ENCODE measurements around the gene ASB2. TPM values are rescaled to one million over a fixed set of nuclear protein-coding genes. Genes with fewer than 3 reads are reported as not detected.

The ASB2 gene
- total and polyA plus RNA-seq, 2 donors (not counting 1 experiment from before 2014, with no cell fraction given) = 0.99 to 1.5 TPM

DNA sequence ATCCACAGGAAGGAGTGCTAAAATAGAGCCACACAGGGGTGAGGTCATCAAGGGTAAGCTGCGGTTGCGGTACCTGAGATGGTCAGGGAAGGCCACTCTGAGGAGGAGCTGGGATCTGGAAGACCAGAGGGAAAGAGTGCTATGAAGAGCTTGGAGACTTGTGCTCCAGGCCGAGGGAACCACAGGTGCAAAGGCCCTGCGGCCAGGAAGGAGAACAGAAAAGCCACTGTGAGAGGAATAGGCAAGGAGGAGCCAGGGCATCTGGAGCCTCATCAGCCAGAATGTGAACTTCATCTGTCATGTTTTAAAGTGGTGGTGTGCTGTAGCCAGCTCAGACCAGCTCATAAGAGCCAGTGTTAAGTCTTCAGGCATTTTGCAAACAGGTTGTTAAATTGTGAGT is 15.3 kb upstream of the ASB2 start:
- no peak overlapping the region for H3K4me2 ChIP-seq (ENCODE audit: extremely low read depth, insufficient read depth, low read length)
- H3K9ac ChIP-seq (ENCODE audit: insufficient read depth, low read length) = no peak overlapping the region
- no peaks in the 10 kb centered on the region for H3K36me3 ChIP-seq (ENCODE audit: control insufficient read depth, insufficient read depth, low read length)
- no peaks in the 10 kb centered on the region for H3K79me2 ChIP-seq (ENCODE audit: control insufficient read depth, insufficient read depth, low read length)
- H3K9me3 ChIP-seq (ENCODE audit: control insufficient read depth, insufficient read depth, low read depth, low read length) = no peaks in the 10 kb centered on the region
- no peak overlapping the region for H2AFZ ChIP-seq (ENCODE audit: low read length)
- no peaks in the 10 kb centered on the region for H3K4me1 ChIP-seq (ENCODE audit: control insufficient read depth, extremely low read depth, insufficient read depth, low read length)
- no peak overlapping the region for H3K4me3 ChIP-seq (replicated peaks in 1 of 4; ENCODE audit: control extremely low read depth in 1 of 4, insufficient read depth in 1 of 4, low read depth in 3 of 4, low read length in 4 of 4)
- H3K27me3 ChIP-seq (ENCODE audit: control insufficient read depth, insufficient read depth, low read length) = peaks cover 4% of the 10 kb centered on the region
- TF ChIP-seq, protein P1, sequence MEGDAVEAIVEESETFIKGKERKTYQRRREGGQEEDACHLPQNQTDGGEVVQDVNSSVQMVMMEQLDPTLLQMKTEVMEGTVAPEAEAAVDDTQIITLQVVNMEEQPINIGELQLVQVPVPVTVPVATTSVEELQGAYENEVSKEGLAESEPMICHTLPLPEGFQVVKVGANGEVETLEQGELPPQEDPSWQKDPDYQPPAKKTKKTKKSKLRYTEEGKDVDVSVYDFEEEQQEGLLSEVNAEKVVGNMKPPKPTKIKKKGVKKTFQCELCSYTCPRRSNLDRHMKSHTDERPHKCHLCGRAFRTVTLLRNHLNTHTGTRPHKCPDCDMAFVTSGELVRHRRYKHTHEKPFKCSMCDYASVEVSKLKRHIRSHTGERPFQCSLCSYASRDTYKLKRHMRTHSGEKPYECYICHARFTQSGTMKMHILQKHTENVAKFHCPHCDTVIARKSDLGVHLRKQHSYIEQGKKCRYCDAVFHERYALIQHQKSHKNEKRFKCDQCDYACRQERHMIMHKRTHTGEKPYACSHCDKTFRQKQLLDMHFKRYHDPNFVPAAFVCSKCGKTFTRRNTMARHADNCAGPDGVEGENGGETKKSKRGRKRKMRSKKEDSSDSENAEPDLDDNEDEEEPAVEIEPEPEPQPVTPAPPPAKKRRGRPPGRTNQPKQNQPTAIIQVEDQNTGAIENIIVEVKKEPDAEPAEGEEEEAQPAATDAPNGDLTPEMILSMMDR (conservative IDR thresholded peaks at IDR 0.05 in 1 of 2, IDR thresholded peaks at IDR 0.05 in 1 of 2; ENCODE audit: low read depth in 1 of 2, low read length in 2 of 2) = no peak
- no peak for TF ChIP-seq EZH2 (IDR thresholded peaks at IDR 0.05; ENCODE audit: low read length, missing control alignments)
- H4K20me1 ChIP-seq (ENCODE audit: control insufficient read depth, extremely low read depth, insufficient read depth, low read length) = no peaks in the 10 kb centered on the region
- no peak for DNase-seq (ENCODE audit: low read depth in 2 of 2)
- no peak overlapping the region for H3K27ac ChIP-seq (ENCODE audit: insufficient read depth, low read length)

- TF ChIP-seq, protein P1 (conservative IDR thresholded peaks at IDR 0.05 in 1 of 2, IDR thresholded peaks at IDR 0.05 in 1 of 2; ENCODE audit: low read depth in 1 of 2, low read length in 2 of 2) = no peak
- Histone ChIP-seq H3K4me1 (ENCODE audit: control insufficient read depth, extremely low read depth, insufficient read depth, low read length) (no peaks in the 10 kb centered on the region), H3K4me2 (ENCODE audit: extremely low read depth, insufficient read depth, low read length) (no peak overlapping the region), H3K4me3 (replicated peaks in 1 of 4; ENCODE audit: control extremely low read depth in 1 of 4, insufficient read depth in 1 of 4, low read depth in 3 of 4, low read length in 4 of 4) (no peak overlapping the region), H3K79me2 (ENCODE audit: control insufficient read depth, insufficient read depth, low read length) (no peaks in the 10 kb centered on the region), H3K27ac (ENCODE audit: insufficient read depth, low read length) (no peak overlapping the region), H3K27me3 (ENCODE audit: control insufficient read depth, insufficient read depth, low read length) (peaks cover 4% of the 10 kb centered on the region), H3K9me3 (ENCODE audit: control insufficient read depth, insufficient read depth, low read depth, low read length) (no peaks in the 10 kb centered on the region), H4K20me1 (ENCODE audit: control insufficient read depth, extremely low read depth, insufficient read depth, low read length) (no peaks in the 10 kb centered on the region), H2AFZ (ENCODE audit: low read length) (no peak overlapping the region), H3K36me3 (ENCODE audit: control insufficient read depth, insufficient read depth, low read length) (no peaks in the 10 kb centered on the region), H3K9ac (ENCODE audit: insufficient read depth, low read length) (no peak overlapping the region)
- no peak for DNase-seq (ENCODE audit: low read depth in 2 of 2)
Measured at GRCh38 chr14:93991212-93991611, 14.8 kb upstream of the ASB2 start.

DNA sequence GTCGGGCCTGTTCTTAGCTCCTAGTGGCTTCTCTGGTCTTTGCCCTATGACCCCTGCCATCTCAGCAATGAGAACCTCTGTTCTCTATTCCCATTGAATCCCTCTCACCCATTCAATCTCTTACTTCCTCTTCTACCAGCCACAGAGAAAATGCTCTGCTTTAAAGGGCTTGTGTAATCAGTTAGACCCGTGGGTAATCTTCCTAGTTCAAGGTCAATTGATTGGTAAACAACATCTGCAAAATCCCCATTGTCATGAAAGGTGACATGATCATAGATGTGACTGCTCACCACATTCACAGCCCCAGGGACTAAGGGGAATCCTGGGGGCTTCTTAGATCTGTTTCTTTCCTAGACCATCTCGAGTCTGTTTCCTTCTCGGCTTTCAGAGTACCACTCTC is 13.6 kb upstream of the ASB2 start:
- no peak overlapping the region for H2AFZ ChIP-seq (ENCODE audit: low read length)
- H3K36me3 ChIP-seq (ENCODE audit: control insufficient read depth, insufficient read depth, low read length) = no peaks in the 10 kb centered on the region
- H3K79me2 ChIP-seq (ENCODE audit: control insufficient read depth, insufficient read depth, low read length) = no peaks in the 10 kb centered on the region
- peaks cover 2% of the 10 kb centered on the region for H3K4me1 ChIP-seq (ENCODE audit: control insufficient read depth, extremely low read depth, insufficient read depth, low read length)
- H3K4me2 ChIP-seq (ENCODE audit: extremely low read depth, insufficient read depth, low read length) = no peak overlapping the region
- H3K27ac ChIP-seq (ENCODE audit: insufficient read depth, low read length) = no peak overlapping the region
- DNase-seq (ENCODE audit: low read depth in 2 of 2) = no peak
- peaks cover 2% of the 10 kb centered on the region for H3K27me3 ChIP-seq (ENCODE audit: control insufficient read depth, insufficient read depth, low read length)
- no peak overlapping the region for H3K4me3 ChIP-seq (replicated peaks in 1 of 4; ENCODE audit: control extremely low read depth in 1 of 4, insufficient read depth in 1 of 4, low read depth in 3 of 4, low read length in 4 of 4)
- no peaks in the 10 kb centered on the region for H3K9me3 ChIP-seq (ENCODE audit: control insufficient read depth, insufficient read depth, low read depth, low read length)
- no peak for TF ChIP-seq EZH2 (IDR thresholded peaks at IDR 0.05; ENCODE audit: low read length, missing control alignments)
- TF ChIP-seq, protein P1 (conservative IDR thresholded peaks at IDR 0.05 in 1 of 2, IDR thresholded peaks at IDR 0.05 in 1 of 2; ENCODE audit: low read depth in 1 of 2, low read length in 2 of 2) = no peak
- no peak overlapping the region for H3K9ac ChIP-seq (ENCODE audit: insufficient read depth, low read length)
- H4K20me1 ChIP-seq (ENCODE audit: control insufficient read depth, extremely low read depth, insufficient read depth, low read length) = no peaks in the 10 kb centered on the region
